ENCODE measurements around the gene UNKL. TPM values are rescaled to one million over a fixed set of nuclear protein-coding genes. Genes with fewer than 3 reads are reported as not detected.

UNKL gene
- total RNA-seq, 1 donor from 2014 or later, result 31.5 TPM

- DNase-seq (ENCODE audit: low spot score, unreplicated experiment), result no peak
- Mint-ChIP-seq H3K27ac (no peak overlapping the region), H3K9me3 (ENCODE audit: low read depth) (no peaks in the 10 kb centered on the region), H3K4me3 (ENCODE audit: low read depth) (no peak overlapping the region), H3K27me3 (no peaks in the 10 kb centered on the region), H3K36me3 (ENCODE audit: insufficient read depth) (no peaks in the 10 kb centered on the region), H3K4me1 (ENCODE audit: low read depth) (no peaks in the 10 kb centered on the region)
- TF ChIP-seq CTCF (IDR thresholded peaks at IDR 0.05; ENCODE audit: unreplicated experiment), result no peak
These were observed 43.2 kb downstream of the UNKL start for GRCh38 chr16:1371054-1371978.

- no peak overlapping the region for H3K27ac Mint-ChIP-seq
- peaks cover 1% of the 10 kb centered on the region for H3K36me3 Mint-ChIP-seq (ENCODE audit: insufficient read depth)
- no peak for DNase-seq (ENCODE audit: low spot score, unreplicated experiment)
- TF ChIP-seq CTCF (IDR thresholded peaks at IDR 0.05; ENCODE audit: unreplicated experiment), result no peak
- H3K4me3 Mint-ChIP-seq (ENCODE audit: low read depth), result no peak overlapping the region
- H3K4me1 Mint-ChIP-seq (ENCODE audit: low read depth), result no peaks in the 10 kb centered on the region
- H3K27me3 Mint-ChIP-seq, result no peaks in the 10 kb centered on the region
- H3K9me3 Mint-ChIP-seq (ENCODE audit: low read depth), result no peaks in the 10 kb centered on the region
These were observed 46.9 kb downstream of the UNKL start for GRCh38 chr16:1367486-1368174.

- Mint-ChIP-seq H3K4me3 (ENCODE audit: low read depth) (no peak overlapping the region), H3K27ac (no peak overlapping the region), H3K9me3 (ENCODE audit: low read depth) (no peaks in the 10 kb centered on the region), H3K36me3 (ENCODE audit: insufficient read depth) (peaks cover 1% of the 10 kb centered on the region), H3K27me3 (no peaks in the 10 kb centered on the region), H3K4me1 (ENCODE audit: low read depth) (no peaks in the 10 kb centered on the region)
- no peak for DNase-seq (ENCODE audit: low spot score, unreplicated experiment)
- no peak for TF ChIP-seq CTCF (IDR thresholded peaks at IDR 0.05; ENCODE audit: unreplicated experiment)
These were observed 47.7 kb downstream of the UNKL start for GRCh38 chr16:1366712-1367299.

GRCh38 chr16:1366060-1366711 lies 48.3 kb downstream of the UNKL start:
- Mint-ChIP-seq H3K36me3 (ENCODE audit: insufficient read depth) (peaks cover 1% of the 10 kb centered on the region), H3K27me3 (no peaks in the 10 kb centered on the region), H3K27ac (no peak overlapping the region), H3K9me3 (ENCODE audit: low read depth) (no peaks in the 10 kb centered on the region), H3K4me3 (ENCODE audit: low read depth) (no peak overlapping the region), H3K4me1 (ENCODE audit: low read depth) (no peaks in the 10 kb centered on the region)
- no peak for DNase-seq (ENCODE audit: low spot score, unreplicated experiment)
- TF ChIP-seq CTCF (IDR thresholded peaks at IDR 0.05; ENCODE audit: unreplicated experiment), result no peak

GRCh38 chr16:1364510-1364909 lies 50.0 kb downstream of the UNKL start:
- H3K27me3 Mint-ChIP-seq, result no peaks in the 10 kb centered on the region
- H3K36me3 Mint-ChIP-seq (ENCODE audit: insufficient read depth), result peaks cover 1% of the 10 kb centered on the region
- no peaks in the 10 kb centered on the region for H3K9me3 Mint-ChIP-seq (ENCODE audit: low read depth)
- no peak for DNase-seq (ENCODE audit: low spot score, unreplicated experiment)
- no peak overlapping the region for H3K4me3 Mint-ChIP-seq (ENCODE audit: low read depth)
- TF ChIP-seq CTCF (IDR thresholded peaks at IDR 0.05; ENCODE audit: unreplicated experiment), result no peak
- H3K27ac Mint-ChIP-seq, result no peak overlapping the region
- H3K4me1 Mint-ChIP-seq (ENCODE audit: low read depth), result no peaks in the 10 kb centered on the region
